ENCODE data around the gene AKAP17A.

AKAP17A gene

DNA sequence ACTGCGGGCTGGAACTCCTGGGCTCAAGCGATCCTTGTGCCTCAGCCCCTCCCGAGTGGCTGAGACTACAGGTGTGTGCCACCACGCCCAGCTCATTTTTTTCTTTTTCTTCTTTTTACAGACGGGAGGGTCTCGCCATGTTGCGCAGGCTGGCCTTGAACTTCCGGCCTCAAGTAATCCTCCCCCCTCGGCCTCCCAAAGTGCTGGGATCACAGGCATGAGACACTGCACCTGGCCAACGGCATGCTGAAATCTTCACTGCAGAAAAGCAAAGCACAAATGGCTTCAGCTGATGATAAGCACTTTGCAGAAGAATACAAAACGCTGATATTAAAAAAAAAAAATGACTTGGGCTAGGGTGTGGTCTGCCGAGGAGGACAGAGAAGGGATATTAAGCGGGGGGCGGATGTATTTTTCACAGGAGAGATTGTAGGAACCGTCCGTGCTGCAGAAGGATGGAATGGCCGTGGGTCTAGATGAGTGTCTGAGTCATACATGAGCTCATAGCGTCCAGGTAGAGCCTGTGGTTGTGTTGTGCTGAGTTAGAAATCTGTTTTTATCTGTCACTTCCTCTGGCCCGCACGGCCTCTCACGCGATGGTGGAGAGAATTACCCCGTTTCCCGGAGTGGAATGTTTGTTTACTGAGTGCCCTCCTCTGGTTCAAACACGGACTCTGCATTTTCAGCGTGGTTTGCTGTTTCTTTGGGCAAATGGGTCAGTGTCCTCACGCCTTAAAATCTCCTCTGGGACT lies 8.5 kb upstream of the AKAP17A start:
- peak in 2 of 3 donors; percentile 32 to 33 for DNase-seq (ENCODE audit: low read depth in 3 of 3, low spot score in 1 of 3)

DNA sequence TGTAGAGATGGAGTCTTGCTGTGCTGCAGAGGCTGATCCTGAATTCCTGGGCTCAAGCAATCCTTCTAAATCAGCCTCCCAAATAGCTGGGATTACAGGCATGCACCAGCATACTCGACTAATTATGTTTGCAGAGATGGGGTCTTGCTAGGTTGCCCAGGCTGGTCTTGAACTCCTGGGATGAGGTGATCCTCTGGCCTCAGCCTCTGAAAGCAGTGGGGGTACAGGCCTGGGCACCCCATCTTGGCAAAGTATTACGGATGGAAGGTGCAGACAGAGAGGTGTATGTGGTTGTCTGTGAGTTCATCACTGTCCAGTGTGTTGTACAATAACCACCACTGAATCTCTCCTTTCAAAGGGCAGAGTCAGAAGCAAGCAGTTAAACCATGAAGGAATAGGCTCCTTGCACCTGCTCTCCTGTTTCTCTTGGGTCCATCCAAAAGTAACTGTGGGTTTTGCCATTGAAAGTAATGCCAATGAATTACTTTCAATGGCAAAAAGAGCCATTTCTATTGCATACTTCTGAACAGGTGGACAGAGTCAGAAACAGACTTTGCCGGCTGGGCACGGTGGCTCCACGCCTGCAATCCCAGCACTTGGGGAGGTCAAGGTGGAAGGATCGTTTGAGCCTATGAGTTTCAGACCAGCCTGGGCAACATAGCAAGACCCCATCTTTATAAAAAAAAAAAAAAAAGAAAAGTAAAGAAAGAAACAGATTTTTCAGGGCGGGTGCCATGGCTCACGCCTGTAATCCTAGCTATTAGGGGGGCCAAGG lies 7.0 kb upstream of the AKAP17A start:
- DNase-seq (ENCODE audit: low read depth in 3 of 3, low spot score in 1 of 3) = no peak

DNA sequence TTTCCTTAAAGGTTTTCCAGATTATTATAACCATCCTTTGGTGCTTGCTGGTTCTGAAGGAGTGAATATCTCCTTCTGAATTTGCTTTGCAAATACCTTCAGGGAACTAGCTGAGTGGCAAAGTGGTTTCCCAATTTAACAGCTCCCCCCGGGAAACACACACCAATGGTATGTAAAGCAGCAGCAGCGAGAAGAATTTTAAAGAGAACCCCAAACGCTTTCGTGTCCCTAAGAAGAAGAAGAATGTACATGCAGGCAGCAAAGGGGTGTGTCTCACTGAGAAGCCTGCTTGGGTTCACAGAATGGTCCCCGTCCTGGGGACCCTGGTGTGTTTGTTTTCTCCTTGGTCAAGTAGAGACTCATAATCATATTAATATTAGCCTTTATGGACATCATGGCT lies 4.2 kb upstream of the AKAP17A start:
- no peak for DNase-seq (ENCODE audit: low read depth in 3 of 3, low spot score in 1 of 3)

- DNase-seq (ENCODE audit: low read depth in 3 of 3, low spot score in 1 of 3) = no peak
These were observed 1.9 kb upstream of the AKAP17A start for GRCh38 chrX:1589356-1590130.

GRCh38 chrX:1591863-1592469 lies 562 bp downstream of the AKAP17A start:
- DNase-seq (ENCODE audit: low read depth in 3 of 3, low spot score in 1 of 3) = no peak

GRCh38 chrX:1592470-1593142 lies 1.2 kb downstream of the AKAP17A start:
- DNase-seq (ENCODE audit: low read depth in 3 of 3, low spot score in 1 of 3) = no peak

DNA sequence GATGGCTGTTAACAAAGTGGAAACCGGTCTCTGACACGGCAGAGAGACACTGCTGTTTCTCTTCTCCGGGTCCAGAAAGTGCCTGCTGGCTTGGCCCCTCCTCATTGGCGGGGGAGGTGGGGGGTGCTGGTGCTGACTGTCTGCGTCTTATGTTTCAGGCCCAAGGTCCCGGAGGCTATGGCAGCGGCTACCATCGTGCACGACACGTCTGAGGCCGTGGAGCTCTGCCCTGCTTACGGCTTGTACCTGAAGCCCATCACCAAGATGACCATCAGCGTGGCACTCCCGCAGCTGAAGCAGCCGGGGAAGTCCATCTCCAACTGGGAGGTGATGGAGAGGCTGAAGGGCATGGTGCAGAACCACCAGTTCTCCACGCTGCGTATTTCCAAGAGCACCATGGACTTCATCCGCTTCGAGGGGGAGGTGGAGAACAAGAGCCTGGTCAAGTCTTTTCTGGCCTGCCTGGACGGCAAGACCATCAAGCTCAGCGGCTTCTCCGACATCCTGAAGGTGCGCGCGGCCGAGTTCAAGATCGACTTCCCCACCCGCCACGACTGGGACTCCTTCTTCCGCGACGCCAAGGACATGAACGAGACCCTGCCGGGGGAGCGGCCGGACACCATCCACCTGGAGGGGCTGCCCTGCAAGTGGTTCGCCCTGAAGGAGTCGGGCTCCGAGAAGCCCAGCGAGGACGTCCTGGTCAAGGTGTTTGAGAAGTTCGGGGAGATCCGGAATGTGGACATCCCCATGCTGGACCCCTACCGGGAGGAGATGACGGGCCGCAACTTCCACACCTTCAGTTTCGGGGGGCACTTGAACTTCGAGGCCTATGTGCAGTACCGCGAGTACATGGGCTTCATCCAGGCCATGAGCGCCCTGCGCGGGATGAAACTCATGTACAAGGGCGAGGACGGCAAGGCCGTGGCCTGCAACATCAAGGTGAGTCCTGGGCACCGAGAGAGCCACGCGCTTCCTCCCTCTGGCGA lies 2.2 kb downstream of the AKAP17A start:
- DNase-seq (ENCODE audit: low read depth in 3 of 3, low spot score in 1 of 3) = no peak

GRCh38 chrX:1595711-1596060 lies 4.3 kb downstream of the AKAP17A start:
- no peak for DNase-seq (ENCODE audit: low read depth in 3 of 3, low spot score in 1 of 3)

DNA sequence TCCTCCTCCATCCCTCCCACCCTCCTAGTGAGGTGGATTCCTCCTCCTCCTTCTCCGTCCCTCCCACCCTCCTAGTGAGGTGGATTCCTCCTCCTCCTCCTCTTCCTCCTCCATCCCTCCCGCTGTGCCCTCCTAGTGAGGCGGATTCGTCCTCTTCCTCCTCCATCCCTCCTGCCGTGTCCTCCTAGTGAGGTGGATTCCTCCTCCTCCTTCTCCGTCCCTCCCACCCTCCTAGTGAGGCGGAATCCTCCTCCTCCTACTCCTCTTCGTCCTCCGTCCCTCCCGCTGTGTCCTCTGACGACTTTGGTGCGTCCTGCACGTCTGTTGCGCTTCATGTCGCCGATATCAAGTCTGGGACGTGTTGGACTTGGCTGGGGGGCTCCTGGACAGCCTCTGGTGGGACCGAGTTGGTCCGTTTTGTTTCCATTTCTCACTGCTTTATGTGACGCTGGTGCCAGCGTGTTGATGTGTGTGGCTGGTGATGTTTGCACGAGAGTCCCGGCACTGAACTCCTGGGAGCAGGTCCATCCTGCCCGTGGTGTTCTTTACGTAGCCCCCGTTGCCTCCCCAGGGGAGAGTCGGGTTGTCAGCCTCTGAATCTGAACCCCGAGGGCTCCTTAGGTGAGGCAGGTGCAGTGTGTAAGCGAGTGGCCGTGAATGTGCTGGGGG lies 5.4 kb downstream of the AKAP17A start:
- no peak for DNase-seq (ENCODE audit: low read depth in 3 of 3, low spot score in 1 of 3)

GRCh38 chrX:1597345-1598020 lies 6.1 kb downstream of the AKAP17A start:
- DNase-seq (ENCODE audit: low read depth in 3 of 3, low spot score in 1 of 3) = no peak

DNA sequence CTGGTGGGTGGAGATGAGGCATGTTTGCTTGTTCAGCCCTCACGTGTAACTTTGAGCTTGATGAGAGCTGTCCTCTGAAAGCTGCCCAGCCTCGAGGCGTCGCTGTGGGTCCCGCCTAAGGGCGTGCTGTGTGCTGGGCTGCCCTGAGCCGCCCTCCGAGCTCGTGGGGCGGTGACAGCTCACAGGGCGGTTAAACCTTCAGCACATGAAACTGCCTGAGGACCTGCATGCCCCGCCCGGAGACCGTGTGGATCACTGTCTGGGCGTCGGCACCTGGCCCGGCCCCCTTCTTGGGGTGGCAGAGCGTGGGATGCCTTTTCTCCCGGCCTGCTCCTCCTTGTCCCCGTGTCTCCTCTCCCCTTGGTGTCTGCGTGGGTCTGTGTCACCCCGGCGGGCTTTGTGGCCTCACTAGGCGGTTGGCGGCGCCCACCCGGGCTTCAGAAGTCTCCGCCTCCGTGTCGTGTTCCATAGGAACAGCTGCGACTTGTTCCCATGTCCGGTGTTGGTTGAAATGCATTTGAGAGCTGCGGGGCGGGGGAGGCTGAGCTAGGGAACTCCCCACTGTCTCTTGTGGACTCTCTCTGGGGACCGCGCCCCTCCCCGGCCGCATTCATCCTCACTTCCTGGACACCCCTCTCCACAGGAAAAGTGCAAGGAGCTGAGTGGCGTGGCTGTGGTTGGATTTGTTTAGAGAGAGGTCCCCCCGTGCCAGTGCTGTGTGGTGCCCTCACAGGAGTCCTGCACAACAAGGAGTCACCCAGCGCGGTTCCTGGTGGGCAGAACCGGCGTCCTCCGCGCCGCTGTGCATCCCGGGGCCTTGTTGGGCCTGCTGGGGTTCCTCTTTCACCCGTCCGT lies 6.8 kb downstream of the AKAP17A start:
- no peak for DNase-seq (ENCODE audit: low read depth in 3 of 3, low spot score in 1 of 3)

GRCh38 chrX:1598876-1599790 lies 7.7 kb downstream of the AKAP17A start:
- no peak for DNase-seq (ENCODE audit: low read depth in 3 of 3, low spot score in 1 of 3)

- DNase-seq (ENCODE audit: low read depth in 3 of 3, low spot score in 1 of 3) = no peak
These were observed 8.5 kb downstream of the AKAP17A start for GRCh38 chrX:1599791-1600405.

- no peak for DNase-seq (ENCODE audit: low read depth in 3 of 3, low spot score in 1 of 3)
These were observed 9.1 kb downstream of the AKAP17A start for GRCh38 chrX:1600406-1601050.

- DNase-seq (ENCODE audit: low read depth in 3 of 3, low spot score in 1 of 3) = no peak
These were observed 9.8 kb downstream of the AKAP17A start for GRCh38 chrX:1601051-1601767.
